Neural progenitor cell (in vitro differentiated cells): Measurements from ENCODE around the gene MED6.

Experiments used
- CTCF ChIP-seq: fragments of 200-600 bp; sonication (generic); IDR thresholded peaks from 2 replicates; pipeline ENCODE4 v1.5.1; 2017; ENCODE audit warnings: antibody characterized with exemption, mild to moderate bottlenecking
- EZH2phosphoT487 ChIP-seq: fragments of 200-600 bp; sonication (generic); IDR thresholded peaks from 2 replicates; pipeline ENCODE4 v1.6.1; 2017; ENCODE audit warnings: antibody characterized with exemption

DNA sequence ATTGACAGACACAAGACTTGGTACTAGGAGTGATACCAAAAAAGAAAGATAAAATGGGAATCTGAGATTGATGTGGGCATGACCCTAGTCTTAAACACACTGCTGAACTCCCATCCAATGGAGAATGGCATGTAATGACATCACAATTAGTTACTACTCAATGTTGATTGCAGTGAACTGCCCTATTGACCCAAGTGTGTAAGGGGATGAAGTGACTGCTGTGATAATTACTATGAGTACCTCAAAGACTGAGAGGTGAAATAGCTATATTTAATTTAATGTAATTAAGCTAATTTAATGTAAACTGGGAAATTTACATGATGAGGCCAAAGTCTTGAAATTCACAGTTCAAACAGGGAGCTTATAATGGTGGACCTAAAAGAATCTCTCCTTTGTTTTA, 65.6 kb downstream of the MED6 start, which contains the start of gene ADAM20:
- TF ChIP-seq CTCF, result no peak
- TF ChIP-seq EZH2phosphoT487, result no peak
